K562 (cell line): ENCODE measurements around the gene LENG8.

Experiments
- CEBPG ChIP-seq, 3 experiments: fragments of 200-800 bp in 1 of 3; sonication (Bioruptor generic) in 1 of 3; sonication (generic) in 1 of 3; formaldehyde crosslinking in 1 of 3; IDR thresholded peaks in 2 of 3; conservative IDR thresholded peaks in 1 of 3; 2 replicates each; pipeline versions ENCODE4 v1.6.1 to v1.8.0; 2016 to 2022; ENCODE audit warnings: missing compliant biosample characterization in 2 of 3, missing genetic modification characterization in 2 of 3, mild to moderate bottlenecking in 1 of 3, missing genetic modification reagents in 1 of 3
- ELF4 ChIP-seq: fragments of 450-650 bp; formaldehyde crosslinking; IDR thresholded peaks from 2 replicates; pipeline ENCODE4 v1.4.0; 2022; ENCODE audit warnings: missing genetic modification characterization
- EZH2 ChIP-seq: IDR thresholded peaks from 2 replicates; pipeline ENCODE4 v1.6.1; 2012; ENCODE audit warnings: low read depth, mild to moderate bottlenecking, inconsistent platforms, low read length, borderline replicate concordance
- GTF2F1 ChIP-seq: IDR thresholded peaks from 2 replicates; pipeline ENCODE4 v1.6.1; 2011; ENCODE audit warnings: low read depth, low read length, improper control_type of control experiment
- HNRNPH1 ChIP-seq: fragments of 200-400 bp; formaldehyde crosslinking; optimal IDR thresholded peaks from 2 replicates; pipeline ENCODE3; 2017; ENCODE audit warnings: low read depth, mild to moderate bottlenecking, low read length, moderate library complexity
- JUND ChIP-seq, 2 experiments: IDR thresholded peaks; 2 replicates in 1 of 2; 3 replicates in 1 of 2; pipeline ENCODE4 v1.6.1; 2011; ENCODE audit warnings: borderline replicate concordance in 2 of 2, low read depth in 2 of 2, low read length in 2 of 2, improper control_type of control experiment in 1 of 2, missing biosample characterization in 1 of 2, missing genetic modification characterization in 1 of 2, missing genetic modification reagents in 1 of 2
- KAT7 ChIP-seq: sonication (generic); formaldehyde crosslinking; IDR thresholded peaks from 2 replicates; pipeline ENCODE4 v1.8.0; 2022; ENCODE audit warnings: missing genetic modification reagents, mild to moderate bottlenecking, borderline replicate concordance
- TRIM25 ChIP-seq: fragments of 450-650 bp; IDR thresholded peaks from 2 replicates; pipeline ENCODE4 v1.7.0; 2016; ENCODE audit warnings: borderline replicate concordance
- ZBTB11 ChIP-seq, 3 experiments: fragments of 200-800 bp in 1 of 3; fragments of 250-450 bp in 1 of 3; fragments of 450-650 bp in 1 of 3; sonication (Bioruptor Pico) in 1 of 3; sonication (Bioruptor generic) in 1 of 3; formaldehyde crosslinking in 1 of 3; IDR thresholded peaks; 2 replicates each; pipeline versions ENCODE4 v1.6.1 to v1.8.0; 2016 to 2022; ENCODE audit warnings: mild to moderate bottlenecking in 2 of 3, missing genetic modification characterization in 2 of 3, missing compliant biosample characterization in 1 of 3, moderate library complexity in 1 of 3
- ZFPM2 ChIP-seq: fragments of 250-450 bp; sonication (Bioruptor Pico); IDR thresholded peaks from 2 replicates; pipeline ENCODE4 v1.5.1; 2022; ENCODE audit warnings: mild to moderate bottlenecking
- ZNF830 ChIP-seq: fragments of 250-450 bp; sonication (Bioruptor Pico); IDR thresholded peaks from 2 replicates; pipeline ENCODE4 v1.5.0; 2021; ENCODE audit warnings: mild to moderate bottlenecking
- TF ChIP-seq, protein P1 (sequence below), 3 experiments: IDR thresholded peaks in 2 of 3; conservative IDR thresholded peaks in 1 of 3; 2 replicates each; pipeline ENCODE4 v1.5.1; 2011 to 2012; ENCODE audit warnings: low read length in 3 of 3, mild to moderate bottlenecking in 3 of 3, control low read depth in 2 of 3, improper control_type of control experiment in 1 of 3, inconsistent platforms in 1 of 3, low read depth in 1 of 3, mixed read lengths in 1 of 3, moderate library complexity in 1 of 3; ENCODE audit not compliant: insufficient read depth in 2 of 3
- TF ChIP-seq, protein P2 (sequence below): sonication (generic); formaldehyde crosslinking; IDR thresholded peaks from 2 replicates; pipeline ENCODE4 v1.8.1; 2022; ENCODE audit warnings: missing genetic modification reagents

GRCh38 chr19:54403054-54403453, 45.9 kb upstream of the LENG8 start:
- TF ChIP-seq GTF2F1 = no peak
- no peak for TF ChIP-seq ELF4
- no peak for TF ChIP-seq ZBTB11 (CRISPR knock-in tag; IDR thresholded peaks at IDR 0.05)
- no peak for TF ChIP-seq JUND (IDR thresholded peaks at IDR 0.05; ENCODE audit: borderline replicate concordance, low read depth, low read length)
- TF ChIP-seq JUND (tag; IDR thresholded peaks at IDR 0.05; ENCODE audit: borderline replicate concordance, low read depth, low read length) = no peak
- TF ChIP-seq CEBPG (CRISPR knock-in tag; IDR thresholded peaks at IDR 0.05) = no peak
- TF ChIP-seq CEBPG (tag; conservative IDR thresholded peaks at IDR 0.05 in 1 of 2, IDR thresholded peaks at IDR 0.05 in 1 of 2) = no peak
- TF ChIP-seq EZH2 = no peak
- TF ChIP-seq, protein P1, sequence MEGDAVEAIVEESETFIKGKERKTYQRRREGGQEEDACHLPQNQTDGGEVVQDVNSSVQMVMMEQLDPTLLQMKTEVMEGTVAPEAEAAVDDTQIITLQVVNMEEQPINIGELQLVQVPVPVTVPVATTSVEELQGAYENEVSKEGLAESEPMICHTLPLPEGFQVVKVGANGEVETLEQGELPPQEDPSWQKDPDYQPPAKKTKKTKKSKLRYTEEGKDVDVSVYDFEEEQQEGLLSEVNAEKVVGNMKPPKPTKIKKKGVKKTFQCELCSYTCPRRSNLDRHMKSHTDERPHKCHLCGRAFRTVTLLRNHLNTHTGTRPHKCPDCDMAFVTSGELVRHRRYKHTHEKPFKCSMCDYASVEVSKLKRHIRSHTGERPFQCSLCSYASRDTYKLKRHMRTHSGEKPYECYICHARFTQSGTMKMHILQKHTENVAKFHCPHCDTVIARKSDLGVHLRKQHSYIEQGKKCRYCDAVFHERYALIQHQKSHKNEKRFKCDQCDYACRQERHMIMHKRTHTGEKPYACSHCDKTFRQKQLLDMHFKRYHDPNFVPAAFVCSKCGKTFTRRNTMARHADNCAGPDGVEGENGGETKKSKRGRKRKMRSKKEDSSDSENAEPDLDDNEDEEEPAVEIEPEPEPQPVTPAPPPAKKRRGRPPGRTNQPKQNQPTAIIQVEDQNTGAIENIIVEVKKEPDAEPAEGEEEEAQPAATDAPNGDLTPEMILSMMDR (IDR thresholded peaks at IDR 0.05 in 2 of 3, conservative IDR thresholded peaks at IDR 0.05 in 1 of 3; ENCODE audit: insufficient read depth in 2 of 3, low read depth in 1 of 3, low read length in 3 of 3) = no peak
- no peak for TF ChIP-seq ZNF830
- no peak for TF ChIP-seq HNRNPH1
- no peak for TF ChIP-seq ZFPM2
- no peak for TF ChIP-seq TRIM25
- TF ChIP-seq, protein P2, sequence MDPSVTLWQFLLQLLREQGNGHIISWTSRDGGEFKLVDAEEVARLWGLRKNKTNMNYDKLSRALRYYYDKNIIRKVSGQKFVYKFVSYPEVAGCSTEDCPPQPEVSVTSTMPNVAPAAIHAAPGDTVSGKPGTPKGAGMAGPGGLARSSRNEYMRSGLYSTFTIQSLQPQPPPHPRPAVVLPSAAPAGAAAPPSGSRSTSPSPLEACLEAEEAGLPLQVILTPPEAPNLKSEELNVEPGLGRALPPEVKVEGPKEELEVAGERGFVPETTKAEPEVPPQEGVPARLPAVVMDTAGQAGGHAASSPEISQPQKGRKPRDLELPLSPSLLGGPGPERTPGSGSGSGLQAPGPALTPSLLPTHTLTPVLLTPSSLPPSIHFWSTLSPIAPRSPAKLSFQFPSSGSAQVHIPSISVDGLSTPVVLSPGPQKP (CRISPR knock-in tag) = no peak
- TF ChIP-seq KAT7 (CRISPR knock-in tag) = no peak
